Stimulated activated CD4-positive, alpha-beta T cell treated with anti-CD3 and anti-CD28 coated beads, TNF-alpha, amount 100 ng/mL, for 4 hours (primary cell): ENCODE data around the gene UBE4A.
A peak's percentile ranks its signal among the peaks of the same experiment; 100 is the strongest.

Experiments used
- DNase-seq, 3 experiments: peaks; one replicate each; pipeline ENCODE4 v3.0.0-alpha.2; 2020; ENCODE audit warnings: low read depth in 3 of 3

UBE4A gene

GRCh38 chr11:118436639-118437207, 77.3 kb downstream of the UBE4A start:
- DNase-seq = peak in 1 of 3 experiments; percentile 31

GRCh38 chr11:118437208-118438125, 78.1 kb downstream of the UBE4A start:
- DNase-seq = peak in 2 of 3 experiments; percentile 16 to 26

GRCh38 chr11:118438314-118438931, 79.0 kb downstream of the UBE4A start:
- DNase-seq = peak in 2 of 3 experiments; percentile 12 to 16

GRCh38 chr11:118439646-118440045, 80.2 kb downstream of the UBE4A start:
- no peak for DNase-seq

- DNase-seq = no peak
These were observed 82.4 kb downstream of the UBE4A start for GRCh38 chr11:118441770-118442275.

- DNase-seq = no peak
These were observed 82.9 kb downstream of the UBE4A start for GRCh38 chr11:118442301-118442700.

GRCh38 chr11:118442908-118443589, 83.6 kb downstream of the UBE4A start:
- DNase-seq = no peak

- no peak for DNase-seq
These were observed 84.3 kb downstream of the UBE4A start for GRCh38 chr11:118443590-118444218.

- DNase-seq = no peak
These were observed 88.0 kb downstream of the UBE4A start for GRCh38 chr11:118447423-118447822.

GRCh38 chr11:118448294-118448693, 88.9 kb downstream of the UBE4A start:
- DNase-seq = no peak
